Fibroblast of the conjunctiva (primary cell): ENCODE results near the gene CCDC136.
A peak's percentile ranks its signal among the peaks of the same experiment; 100 is the strongest.

ENCODE experiments used
- DNase-seq: peaks from one replicate; pipeline ENCODE4 v3.0.0-alpha.2; 2010; ENCODE audit warnings: low read depth

The CCDC136 gene

GRCh38 chr7:128805225-128805624 is 13.5 kb downstream of the CCDC136 start:
- DNase-seq: no peak

- DNase-seq: no peak
Measured at GRCh38 chr7:128807191-128807590, 15.4 kb downstream of the CCDC136 start.

- DNase-seq: no peak
Measured at GRCh38 chr7:128809363-128809762, 17.6 kb downstream of the CCDC136 start.

- no peak for DNase-seq
Measured at GRCh38 chr7:128810473-128810872, 18.7 kb downstream of the CCDC136 start.

GRCh38 chr7:128810997-128811396 is 19.2 kb downstream of the CCDC136 start:
- DNase-seq: no peak

GRCh38 chr7:128811631-128812430 is 20.1 kb downstream of the CCDC136 start:
- no peak for DNase-seq

- no peak for DNase-seq
Measured at GRCh38 chr7:128812514-128813168, 20.9 kb downstream of the CCDC136 start.

GRCh38 chr7:128814499-128814898 is 22.7 kb downstream of the CCDC136 start:
- DNase-seq: no peak

- DNase-seq: no peak
Measured at GRCh38 chr7:128815289-128815942, 23.6 kb downstream of the CCDC136 start.

- no peak for DNase-seq
Measured at GRCh38 chr7:128818694-128819093, 26.9 kb downstream of the CCDC136 start.

GRCh38 chr7:128821724-128822123 is 30.0 kb downstream of the CCDC136 start:
- no peak for DNase-seq

- no peak for DNase-seq
Measured at GRCh38 chr7:128826512-128826911, 34.7 kb downstream of the CCDC136 start.

GRCh38 chr7:128826916-128827247 is 35.1 kb downstream of the CCDC136 start:
- no peak for DNase-seq

- DNase-seq: peak; percentile 95
Measured at GRCh38 chr7:128827248-128827958, 35.6 kb downstream of the CCDC136 start.

- peak; percentile 34 for DNase-seq
Measured at GRCh38 chr7:128827971-128828711, 36.4 kb downstream of the CCDC136 start.

GRCh38 chr7:128829391-128830166 is 37.8 kb downstream of the CCDC136 start:
- no peak for DNase-seq

- DNase-seq: peak; percentile 41
Measured at GRCh38 chr7:128830231-128831177, 38.7 kb downstream of the CCDC136 start, which contains the start of gene FLNC. FLNC (plus strand) TSS chr7:128830406; CDS start chr7:128830638, 232 bp downstream.

- DNase-seq: peak; percentile 50
Measured at GRCh38 chr7:128831178-128831993, 39.6 kb downstream of the CCDC136 start.
